HG03521 (cell line): ENCODE data around the gene HPX.
"Not testable (repeated sequence)": the region's sequence is repeated elsewhere in the genome, so short reads cannot be mapped to it uniquely, and the experiment has no call there.

Experiments used
- ATAC-seq: cut with Tn5 transposase; IDR thresholded peaks from one replicate; pipeline ENCODE4 v1.9.1; 2021; ENCODE audit warnings: mild to moderate bottlenecking, moderate library complexity; ENCODE audit not compliant: unreplicated experiment

The HPX gene

DNA sequence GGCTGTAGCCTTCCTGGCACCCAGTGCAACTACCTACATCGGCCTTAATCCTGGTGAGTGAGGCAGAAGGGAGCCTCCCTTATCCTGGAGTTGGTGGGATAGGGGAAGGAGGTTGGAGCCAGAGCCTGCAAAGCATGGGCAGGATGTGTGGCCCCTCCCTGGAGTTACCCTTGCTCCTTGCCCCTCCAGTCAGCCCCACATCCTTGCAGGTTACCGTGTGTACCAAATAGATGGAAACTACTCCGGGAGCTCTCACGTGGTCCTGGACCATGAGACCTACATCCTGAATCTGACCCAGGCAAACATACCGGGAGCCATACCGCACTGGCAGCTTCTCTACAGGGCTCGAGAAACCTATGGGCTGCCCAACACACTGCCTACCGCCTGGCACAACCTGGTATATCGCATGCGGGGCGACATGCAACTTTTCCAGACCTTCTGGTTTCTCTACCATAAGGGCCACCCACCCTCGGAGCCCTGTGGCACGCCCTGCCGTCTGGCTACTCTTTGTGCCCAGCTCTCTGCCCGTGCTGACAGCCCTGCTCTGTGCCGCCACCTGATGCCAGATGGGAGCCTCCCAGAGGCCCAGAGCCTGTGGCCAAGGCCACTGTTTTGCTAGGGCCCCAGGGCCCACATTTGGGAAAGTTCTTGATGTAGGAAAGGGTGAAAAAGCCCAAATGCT is 46.7 kb downstream of the HPX start:
- ATAC-seq: no peak

DNA sequence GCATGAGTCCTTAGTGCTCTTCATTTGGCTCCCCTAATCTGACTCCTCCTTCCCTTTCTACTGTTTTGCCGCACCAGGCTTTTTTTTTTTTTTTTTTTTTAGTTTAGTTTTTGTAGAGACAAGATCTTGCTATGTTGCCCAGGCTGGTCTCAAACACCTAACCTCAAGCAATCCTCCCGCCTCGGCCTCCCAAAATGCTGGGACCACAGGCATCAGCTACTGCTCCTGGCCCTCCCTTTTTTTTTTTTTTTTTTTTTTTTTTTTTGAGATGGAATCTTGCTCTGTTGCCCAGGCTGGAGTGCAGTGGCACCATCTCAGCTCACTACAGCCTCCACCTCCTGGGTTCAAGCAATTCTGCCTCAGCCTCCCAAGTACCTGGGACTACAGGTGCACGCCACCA is 48.5 kb downstream of the HPX start:
- ATAC-seq: not testable (repeated sequence)

DNA sequence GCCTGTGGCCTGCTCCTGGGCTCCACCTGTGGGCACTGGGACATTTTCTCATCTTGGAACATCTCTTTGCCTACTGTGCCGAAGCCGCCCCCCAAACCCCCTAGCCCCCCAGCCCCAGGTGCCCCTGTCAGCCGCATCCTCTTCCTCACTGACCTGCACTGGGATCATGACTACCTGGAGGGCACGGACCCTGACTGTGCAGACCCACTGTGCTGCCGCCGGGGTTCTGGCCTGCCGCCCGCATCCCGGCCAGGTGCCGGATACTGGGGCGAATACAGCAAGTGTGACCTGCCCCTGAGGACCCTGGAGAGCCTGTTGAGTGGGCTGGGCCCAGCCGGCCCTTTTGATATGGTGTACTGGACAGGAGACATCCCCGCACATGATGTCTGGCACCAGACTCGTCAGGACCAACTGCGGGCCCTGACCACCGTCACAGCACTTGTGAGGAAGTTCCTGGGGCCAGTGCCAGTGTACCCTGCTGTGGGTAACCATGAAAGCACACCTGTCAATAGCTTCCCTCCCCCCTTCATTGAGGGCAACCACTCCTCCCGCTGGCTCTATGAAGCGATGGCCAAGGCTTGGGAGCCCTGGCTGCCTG is 49.2 kb downstream of the HPX start:
- ATAC-seq: no peak

DNA sequence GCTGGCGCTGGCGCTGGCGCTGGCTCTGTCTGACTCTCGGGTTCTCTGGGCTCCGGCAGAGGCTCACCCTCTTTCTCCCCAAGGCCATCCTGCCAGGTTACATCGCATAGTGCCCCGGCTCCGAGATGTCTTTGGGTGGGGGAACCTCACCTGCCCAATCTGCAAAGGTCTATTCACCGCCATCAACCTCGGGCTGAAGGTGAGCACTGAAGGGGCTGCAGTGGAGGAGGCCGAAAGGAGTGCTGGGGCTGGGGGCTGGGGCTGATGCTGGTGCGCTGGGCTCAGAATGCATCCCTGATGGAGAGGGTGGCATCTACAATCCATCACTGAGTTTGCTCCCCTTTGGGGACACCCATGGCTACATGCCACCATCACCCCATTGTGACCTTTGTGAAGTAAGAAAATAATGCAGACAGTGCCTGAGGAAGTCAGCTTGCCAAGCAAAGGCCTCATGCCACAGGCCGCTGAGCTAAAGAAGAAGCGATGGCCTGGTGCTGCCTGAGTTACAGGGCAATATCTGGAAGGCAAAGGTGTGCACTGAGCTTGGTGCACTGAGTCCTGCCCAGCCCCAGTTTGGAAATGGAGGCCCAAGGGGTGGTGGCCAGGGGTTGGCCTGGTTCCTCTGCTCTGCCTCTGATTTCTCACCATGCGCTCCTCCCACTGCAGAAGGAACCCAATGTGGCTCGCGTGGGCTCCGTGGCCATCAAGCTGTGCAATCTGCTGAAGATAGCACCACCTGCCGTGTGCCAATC is 49.9 kb downstream of the HPX start:
- ATAC-seq: no peak

DNA sequence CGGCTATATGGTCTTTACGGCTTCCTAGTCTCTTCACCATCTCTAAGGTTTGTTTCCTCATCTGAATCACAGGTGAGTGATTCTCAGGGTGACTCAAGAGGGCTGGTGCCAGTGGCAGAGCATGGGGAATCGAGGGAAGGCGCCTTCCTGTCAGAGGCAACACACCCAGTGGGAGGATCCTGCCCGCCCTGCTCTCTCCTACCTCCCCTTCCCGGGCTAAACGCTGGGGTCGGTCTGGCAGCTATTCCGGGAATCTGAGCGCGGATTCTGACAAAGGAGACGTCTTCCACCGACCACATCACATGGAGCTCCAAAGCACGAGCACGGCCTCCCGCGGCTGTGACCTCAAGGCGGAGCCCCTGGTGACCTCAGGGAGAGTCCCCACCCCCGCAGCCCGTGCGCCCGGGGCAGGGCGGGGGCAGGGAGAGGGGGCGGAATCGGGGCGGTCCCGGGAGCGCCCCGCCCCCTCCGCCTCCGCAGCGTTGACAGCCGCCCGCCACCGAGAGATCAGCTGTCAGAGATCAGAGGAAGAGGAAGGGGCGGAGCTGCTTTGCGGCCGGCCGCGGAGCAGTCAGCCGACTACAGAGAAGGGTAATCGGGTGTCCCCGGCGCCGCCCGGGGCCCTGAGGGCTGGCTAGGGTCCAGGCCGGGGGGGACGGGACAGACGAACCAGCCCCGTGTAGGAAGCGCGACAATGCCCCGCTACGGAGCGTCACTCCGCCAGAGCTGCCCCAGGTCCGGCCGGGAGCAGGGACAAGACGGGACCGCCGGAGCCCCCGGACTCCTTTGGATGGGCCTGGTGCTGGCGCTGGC is 50.7 kb downstream of the HPX start, which contains the start of gene SMPD1:
Gene SMPD1, plus strand, starts transcription at position 570 of the 813 bp plus-strand sequence. Its CDS starts 125 bp downstream, at position 695.
- peak; percentile 96 for ATAC-seq

DNA sequence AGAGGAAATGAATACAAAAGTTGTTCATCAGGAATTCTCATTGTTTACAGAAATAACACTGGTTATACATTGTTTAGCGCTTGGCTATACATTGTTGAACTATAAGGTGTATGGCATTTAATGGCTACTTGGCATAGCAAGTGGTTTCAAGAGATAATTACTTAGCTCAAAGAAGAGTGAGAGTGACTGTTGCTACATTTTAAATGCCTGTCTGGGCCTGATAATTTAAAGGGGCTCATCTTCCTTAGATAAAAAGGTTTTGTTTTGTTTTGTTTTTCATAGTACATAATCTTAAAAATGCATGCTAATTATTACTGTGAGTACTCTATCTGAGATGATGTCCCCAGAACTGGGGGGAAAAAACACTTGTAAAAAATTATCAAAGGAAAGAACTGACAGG is 52.0 kb downstream of the HPX start:
- no peak for ATAC-seq

DNA sequence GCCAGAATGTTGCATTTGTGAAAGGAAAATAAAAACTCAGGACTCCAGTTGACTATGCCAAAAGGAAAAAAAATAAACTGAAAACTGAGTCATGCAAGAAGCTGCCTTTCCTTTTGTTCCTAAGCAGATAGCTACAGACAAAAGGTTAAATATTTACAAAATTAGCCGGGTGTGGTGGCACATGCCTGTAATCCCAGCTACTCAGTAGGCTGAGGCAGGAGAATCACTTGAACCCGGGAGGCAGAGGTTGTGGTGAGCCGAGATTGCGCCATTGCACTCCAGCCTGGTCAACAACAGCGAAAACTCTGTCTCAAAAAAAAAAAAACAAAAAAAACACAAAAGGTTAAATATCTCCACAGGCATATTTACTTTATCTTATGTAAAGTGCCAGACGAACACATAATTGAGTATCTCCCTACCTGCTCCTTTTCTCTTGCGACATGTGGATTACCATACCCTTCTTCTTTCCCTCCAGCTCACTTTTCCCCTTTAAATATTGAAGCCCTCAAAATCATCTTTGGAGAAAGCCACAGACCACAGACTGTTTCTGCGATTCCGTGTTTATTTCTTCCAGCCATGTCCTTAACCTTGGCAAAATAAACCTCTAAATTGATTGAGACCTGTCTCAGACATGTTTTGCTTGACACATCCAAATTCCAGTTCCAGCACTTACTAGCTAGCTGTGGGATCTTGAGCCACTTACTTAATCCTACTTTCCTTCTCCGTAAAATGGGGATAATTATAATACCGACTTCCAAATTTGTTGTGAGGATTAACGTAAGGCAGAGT is 52.8 kb downstream of the HPX start:
- ATAC-seq: no peak

DNA sequence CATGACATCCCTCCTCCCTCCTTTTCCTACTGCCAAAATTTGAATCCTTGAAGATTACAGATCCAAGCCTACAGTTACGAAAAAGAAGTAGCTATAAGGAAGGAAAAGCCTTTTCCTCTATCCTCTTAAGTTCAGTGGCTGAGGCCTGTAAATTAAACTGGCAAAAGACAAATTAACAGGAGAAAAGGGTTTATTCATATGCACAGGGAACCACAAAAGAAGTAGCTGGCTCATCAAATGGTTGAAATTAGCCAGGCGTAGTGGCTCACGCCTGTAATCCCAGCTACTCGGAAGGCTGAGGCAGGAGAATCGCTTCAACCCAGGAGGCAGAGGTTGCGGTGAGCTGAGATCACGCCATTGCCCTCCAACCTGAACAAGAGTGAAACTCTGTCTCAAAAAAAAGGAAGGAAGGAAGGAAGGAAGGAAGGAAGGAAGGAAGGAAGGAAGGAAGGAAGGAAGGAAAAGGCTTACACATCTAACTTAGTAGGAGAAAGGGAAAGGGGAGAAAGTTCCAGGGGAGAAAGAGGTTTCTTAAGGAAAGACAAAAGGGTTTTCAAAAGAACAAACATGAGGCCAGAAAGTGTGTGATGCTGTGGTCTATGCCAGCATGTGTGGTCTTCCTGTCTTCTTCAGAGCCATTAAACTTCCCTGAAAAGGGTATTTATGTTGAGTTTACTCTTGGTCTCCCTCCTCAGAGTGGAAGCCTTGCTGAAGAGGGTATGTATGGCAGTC is 55.6 kb downstream of the HPX start:
- no peak for ATAC-seq
